ENCODE measurements around the gene ZC3H7A. TPM values are rescaled to one million over a fixed set of nuclear protein-coding genes. Genes with fewer than 3 reads are reported as not detected.
"Not testable (repeated sequence)": the region's sequence is repeated elsewhere in the genome, so short reads cannot be mapped to it uniquely, and the experiment has no call there.

The ZC3H7A gene
- total RNA-seq, 2 donors from 2014 or later, result 114 to 136 TPM

GRCh38 chr16:11823645-11824044 is 26.6 kb upstream of the ZC3H7A start:
- H3K4me3 Mint-ChIP-seq; H3K27me3 Mint-ChIP-seq; DNase-seq (ENCODE audit: low spot score); ATAC-seq; H3K27ac Mint-ChIP-seq; H3K36me3 Mint-ChIP-seq; H3K4me1 Mint-ChIP-seq (ENCODE audit: low read depth in 2 of 2); H3K9me3 Mint-ChIP-seq: not testable (repeated sequence)

GRCh38 chr16:11819798-11820197 is 22.7 kb upstream of the ZC3H7A start:
- Mint-ChIP-seq H3K27ac (no peak overlapping the region), H3K36me3 (no peaks in the 10 kb centered on the region), H3K4me3 (no peak overlapping the region), H3K27me3 (no peaks in the 10 kb centered on the region), H3K4me1 (ENCODE audit: low read depth in 2 of 2) (no peaks in the 10 kb centered on the region), H3K9me3 (no peaks in the 10 kb centered on the region)
- no peak for DNase-seq (ENCODE audit: low spot score)
- ATAC-seq, result no peak

DNA sequence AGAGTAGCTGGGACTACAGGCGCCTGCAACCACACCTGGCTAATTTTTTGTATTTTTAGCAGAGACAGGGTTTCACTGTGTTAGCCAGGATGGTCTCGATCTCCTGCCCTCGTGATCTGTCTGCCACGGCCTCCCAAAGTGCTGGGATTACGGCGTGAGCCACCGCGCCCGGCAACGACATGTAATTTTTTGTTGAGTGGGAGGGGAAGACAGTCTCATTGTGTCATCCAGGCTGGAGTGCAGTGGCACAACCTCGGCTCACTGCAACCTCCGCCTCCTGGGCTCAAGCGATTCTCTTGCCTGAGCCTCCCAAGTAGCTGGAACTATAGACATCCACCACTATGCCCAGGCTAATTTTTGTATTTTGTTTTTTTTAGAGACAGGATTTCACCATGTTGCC is 21.9 kb upstream of the ZC3H7A start:
- H3K36me3 Mint-ChIP-seq; H3K4me3 Mint-ChIP-seq; DNase-seq (ENCODE audit: low spot score); H3K27me3 Mint-ChIP-seq; H3K27ac Mint-ChIP-seq; ATAC-seq; H3K9me3 Mint-ChIP-seq; H3K4me1 Mint-ChIP-seq (ENCODE audit: low read depth in 2 of 2): not testable (repeated sequence)

DNA sequence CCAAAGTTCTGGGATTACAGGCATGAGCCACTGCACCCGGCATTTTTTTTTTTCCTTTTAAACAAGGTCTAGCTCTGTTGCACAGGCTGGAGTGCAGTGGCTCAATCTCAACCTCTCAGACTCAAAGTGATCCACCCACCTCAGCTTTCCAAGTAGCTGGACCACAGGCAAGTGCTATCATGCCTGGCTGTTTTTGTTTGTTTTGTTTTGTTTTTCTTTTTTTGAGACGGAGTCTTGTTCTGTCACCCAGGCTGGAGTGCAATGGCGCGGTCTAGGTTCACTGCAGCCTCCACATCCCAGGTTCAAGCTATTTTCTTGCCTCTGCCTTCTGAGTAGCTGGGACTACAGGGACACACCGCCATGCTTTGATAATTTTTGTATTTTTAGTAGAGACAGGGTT is 19.1 kb upstream of the ZC3H7A start:
- no peaks in the 10 kb centered on the region for H3K27me3 Mint-ChIP-seq
- no peak overlapping the region for H3K4me3 Mint-ChIP-seq
- H3K9me3 Mint-ChIP-seq, result no peaks in the 10 kb centered on the region
- DNase-seq (ENCODE audit: low spot score), result no peak
- no peak overlapping the region for H3K27ac Mint-ChIP-seq
- ATAC-seq, result no peak
- H3K4me1 Mint-ChIP-seq (ENCODE audit: low read depth in 2 of 2), result peaks cover 0 to 6% of the 10 kb centered on the region in 2 donors
- no peaks in the 10 kb centered on the region for H3K36me3 Mint-ChIP-seq

DNA sequence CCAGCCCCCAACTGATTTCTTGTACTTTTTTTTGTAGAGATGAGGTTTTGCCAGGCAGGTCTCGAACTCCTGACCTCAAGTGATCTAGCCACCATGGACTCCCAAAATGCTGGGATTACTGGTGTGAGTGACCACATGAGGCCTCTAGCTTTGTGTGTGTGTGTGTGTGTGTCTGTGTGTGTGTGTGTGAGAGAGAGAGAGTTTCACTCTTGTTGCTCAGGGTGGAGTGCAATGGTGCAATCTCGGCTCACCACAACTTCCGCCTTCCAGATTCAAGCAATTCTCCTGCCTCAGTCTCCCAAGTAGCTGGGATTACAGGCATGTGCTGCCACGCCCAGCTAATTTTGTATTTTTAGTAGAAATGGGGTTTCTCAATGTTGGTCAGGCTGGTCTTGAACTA is 17.7 kb upstream of the ZC3H7A start:
- peaks cover 7 to 13% of the 10 kb centered on the region in 2 donors for H3K4me1 Mint-ChIP-seq (ENCODE audit: low read depth in 2 of 2)
- not testable (repeated sequence) for H3K9me3 Mint-ChIP-seq, H3K27ac Mint-ChIP-seq

DNA sequence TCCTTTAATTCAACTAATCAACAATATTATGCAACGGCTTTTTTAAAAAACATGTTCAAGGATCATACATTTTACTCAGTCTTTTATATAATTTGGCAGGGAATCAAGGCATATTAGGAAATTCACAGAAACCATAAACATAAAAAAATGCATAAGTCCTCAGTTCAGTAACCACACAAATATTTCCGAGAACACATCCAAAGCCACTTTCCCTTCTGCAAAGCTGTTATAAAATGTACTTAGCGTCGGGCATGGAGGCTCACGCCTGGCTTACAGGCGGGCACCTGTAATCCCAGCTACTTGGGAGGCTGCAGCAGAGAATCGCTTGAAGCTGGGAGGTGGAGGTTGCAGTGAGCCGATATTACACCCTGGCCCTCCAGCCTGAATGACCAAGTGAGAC is 9.7 kb upstream of the ZC3H7A start:
- Mint-ChIP-seq H3K4me3 (no peak overlapping the region), H3K27me3 (no peaks in the 10 kb centered on the region), H3K4me1 (ENCODE audit: low read depth in 2 of 2) (peaks cover 12 to 15% of the 10 kb centered on the region in 2 donors), H3K36me3 (no peaks in the 10 kb centered on the region), H3K27ac (no peak overlapping the region), H3K9me3 (no peaks in the 10 kb centered on the region)
- ATAC-seq, result no peak
- peak; percentile 18 for DNase-seq (ENCODE audit: low spot score)

More for the DNA sequence above, 17.7 kb upstream of the ZC3H7A start:
- not testable (repeated sequence) for H3K27me3 Mint-ChIP-seq; H3K4me3 Mint-ChIP-seq; DNase-seq (ENCODE audit: low spot score); H3K36me3 Mint-ChIP-seq; ATAC-seq

- Mint-ChIP-seq H3K9me3 (no peaks in the 10 kb centered on the region), H3K4me3 (no peak overlapping the region), H3K4me1 (ENCODE audit: low read depth in 2 of 2) (peaks cover 17 to 21% of the 10 kb centered on the region in 2 donors), H3K36me3 (no peaks in the 10 kb centered on the region), H3K27ac (no peak overlapping the region), H3K27me3 (no peaks in the 10 kb centered on the region)
- ATAC-seq (no peak), DNase-seq (ENCODE audit: low spot score) (no peak)
These were observed 8.5 kb upstream of the ZC3H7A start for GRCh38 chr16:11805556-11805955.

DNA sequence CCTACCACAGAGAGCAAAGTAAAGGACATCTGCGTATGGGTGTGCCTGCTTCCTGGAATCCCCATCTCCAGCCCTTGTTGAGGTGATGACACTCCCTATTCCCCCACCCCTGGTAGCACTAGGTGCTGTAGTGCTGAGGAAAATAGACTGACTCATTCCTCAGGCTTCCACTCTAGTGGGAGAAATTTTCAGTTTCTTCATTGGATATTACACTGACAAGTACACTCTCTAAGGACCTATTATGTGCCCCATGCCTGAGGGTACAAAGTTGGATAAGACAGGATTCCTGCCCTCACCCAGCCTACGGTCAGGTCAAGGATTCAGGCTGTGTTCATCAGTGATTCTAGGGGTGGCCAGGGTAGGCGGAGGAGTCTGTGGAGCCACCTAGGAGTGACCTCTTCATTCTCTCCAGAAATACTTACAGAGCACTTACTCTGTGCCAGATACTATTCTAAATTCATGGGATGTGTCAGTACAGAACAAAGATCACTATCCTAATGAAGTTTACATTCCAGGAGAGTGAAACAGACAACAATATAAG is 4.5 kb upstream of the ZC3H7A start:
- no peaks in the 10 kb centered on the region for H3K9me3 Mint-ChIP-seq
- H3K4me1 Mint-ChIP-seq (ENCODE audit: low read depth in 2 of 2), result peaks cover 37 to 40% of the 10 kb centered on the region in 2 donors
- ATAC-seq, result no peak
- H3K27ac Mint-ChIP-seq, result peak overlapping the region in 1 of 2 donors; percentile 23
- H3K4me3 Mint-ChIP-seq, result no peak overlapping the region
- no peaks in the 10 kb centered on the region for H3K27me3 Mint-ChIP-seq
- H3K36me3 Mint-ChIP-seq, result peaks cover 6% of the 10 kb centered on the region
- no peak for DNase-seq (ENCODE audit: low spot score)

DNA sequence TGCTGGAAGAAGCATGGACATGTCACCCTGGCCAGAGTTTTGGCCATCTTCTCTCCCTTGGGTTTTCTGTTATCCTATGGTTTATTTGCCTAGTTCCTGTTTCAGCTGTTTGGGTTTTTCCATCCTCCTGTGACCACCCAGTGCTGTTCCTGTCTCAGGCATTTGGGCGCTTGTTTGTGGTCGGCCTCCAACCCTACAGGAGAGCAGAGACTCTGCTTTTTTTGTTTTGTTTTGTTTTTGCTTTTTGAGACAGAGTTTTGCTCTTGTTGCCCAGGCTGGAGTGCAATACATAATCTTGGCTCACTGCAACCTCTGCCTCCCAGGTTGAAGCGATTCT is 3.3 kb upstream of the ZC3H7A start:
- peak overlapping the region; percentile 100 for H3K4me3 Mint-ChIP-seq
- no peaks in the 10 kb centered on the region for H3K27me3 Mint-ChIP-seq
- no peak for ATAC-seq
- no peaks in the 10 kb centered on the region for H3K9me3 Mint-ChIP-seq
- DNase-seq (ENCODE audit: low spot score), result no peak
- H3K4me1 Mint-ChIP-seq (ENCODE audit: low read depth in 2 of 2), result peaks cover 40 to 46% of the 10 kb centered on the region in 2 donors
- H3K36me3 Mint-ChIP-seq, result peaks cover 10% of the 10 kb centered on the region
- peak overlapping the region; percentile 98 to 100 for H3K27ac Mint-ChIP-seq

GRCh38 chr16:11799509-11800381 is 2.7 kb upstream of the ZC3H7A start:
- no peak for ATAC-seq
- no peak for DNase-seq (ENCODE audit: low spot score)
- H3K36me3 Mint-ChIP-seq, result peaks cover 16% of the 10 kb centered on the region
- no peaks in the 10 kb centered on the region for H3K27me3 Mint-ChIP-seq
- no peaks in the 10 kb centered on the region for H3K9me3 Mint-ChIP-seq
- H3K4me3 Mint-ChIP-seq, result peak overlapping the region; percentile 100
- H3K27ac Mint-ChIP-seq, result peak overlapping the region; percentile 98 to 100
- peaks cover 45 to 52% of the 10 kb centered on the region in 2 donors for H3K4me1 Mint-ChIP-seq (ENCODE audit: low read depth in 2 of 2)

- Mint-ChIP-seq H3K4me1 (ENCODE audit: low read depth in 2 of 2) (peaks cover 53 to 59% of the 10 kb centered on the region in 2 donors), H3K4me3 (peak overlapping the region; percentile 100), H3K27me3 (no peaks in the 10 kb centered on the region), H3K9me3 (no peaks in the 10 kb centered on the region), H3K27ac (peak overlapping the region; percentile 98 to 100), H3K36me3 (peaks cover 23% of the 10 kb centered on the region)
- ATAC-seq (no peak), DNase-seq (ENCODE audit: low spot score) (no peak)
These were observed 1.9 kb upstream of the ZC3H7A start for GRCh38 chr16:11799017-11799381.

DNA sequence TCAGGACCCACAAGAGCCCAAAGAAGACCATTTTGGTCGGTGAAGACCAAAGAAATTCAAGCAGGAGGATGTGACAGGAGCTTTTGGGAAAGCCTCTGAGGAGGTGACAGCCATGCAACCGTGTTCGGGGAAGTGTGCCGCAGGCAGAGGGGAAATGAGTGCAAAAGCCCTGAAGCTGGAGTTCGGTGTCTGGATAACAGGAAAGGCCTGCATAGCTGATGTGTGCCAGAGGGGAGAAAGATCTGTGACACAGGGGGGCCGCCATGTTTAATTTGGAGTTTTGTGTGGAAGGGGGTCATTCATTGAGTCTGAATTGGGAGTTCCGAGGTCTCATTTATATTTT is 870 bp upstream of the ZC3H7A start:
- H3K4me3 Mint-ChIP-seq, result peak overlapping the region; percentile 100
- H3K36me3 Mint-ChIP-seq, result peaks cover 23% of the 10 kb centered on the region
- no peaks in the 10 kb centered on the region for H3K27me3 Mint-ChIP-seq
- H3K9me3 Mint-ChIP-seq, result no peaks in the 10 kb centered on the region
- DNase-seq (ENCODE audit: low spot score), result no peak
- H3K4me1 Mint-ChIP-seq (ENCODE audit: low read depth in 2 of 2), result peaks cover 57 to 66% of the 10 kb centered on the region in 2 donors
- peak overlapping the region; percentile 98 to 100 for H3K27ac Mint-ChIP-seq
- ATAC-seq, result no peak

DNA sequence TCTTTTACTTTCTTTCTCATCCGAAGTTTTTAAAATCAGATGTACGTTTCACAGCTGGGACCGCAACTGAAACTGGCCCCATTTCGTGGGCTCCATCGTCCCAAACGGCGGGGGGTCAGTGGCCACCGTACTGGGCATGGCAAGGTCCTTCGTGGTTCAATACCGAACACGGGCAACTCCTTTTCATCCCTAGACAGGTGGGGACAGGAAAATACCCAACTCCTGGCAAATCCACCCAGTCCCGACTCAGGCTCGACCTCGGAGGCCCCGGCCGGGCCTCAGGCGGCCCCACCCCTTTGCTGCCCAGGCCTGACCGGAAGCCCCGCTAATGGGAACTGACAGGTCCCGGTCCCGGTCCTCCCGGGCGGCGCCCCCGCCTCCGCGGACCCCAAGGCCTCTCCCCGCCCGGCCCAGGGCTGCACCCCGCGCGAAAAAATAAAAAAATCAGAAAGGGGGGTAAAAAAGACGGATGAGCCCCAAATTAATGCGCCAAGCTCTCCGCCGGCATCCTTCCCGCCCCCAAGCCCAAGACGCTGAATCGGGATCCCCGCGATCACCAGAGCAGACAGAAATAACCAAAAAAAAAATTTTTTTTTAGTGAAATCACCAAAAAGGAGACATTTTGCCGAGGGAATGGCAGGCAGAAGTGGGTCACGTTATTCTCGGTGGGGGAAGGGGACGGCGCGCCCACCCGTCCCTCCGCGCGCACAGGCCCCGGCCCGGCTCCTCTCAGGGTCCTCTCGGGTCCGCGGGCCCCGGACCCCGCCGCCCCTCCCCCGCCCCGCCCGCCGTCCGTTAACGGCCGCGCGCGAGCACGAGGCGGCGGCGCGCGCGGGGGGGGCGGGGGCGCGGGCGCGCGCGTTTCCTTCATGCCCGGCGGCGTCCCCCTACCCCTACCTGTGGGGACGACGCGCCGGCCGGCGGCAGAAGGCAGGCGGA is 562 bp downstream of the ZC3H7A start:
- DNase-seq (ENCODE audit: low spot score), result peak; percentile 80
- peak; percentile 12 to 19 for ATAC-seq
- H3K27me3 Mint-ChIP-seq, result no peaks in the 10 kb centered on the region
- peak overlapping the region; percentile 100 for H3K4me3 Mint-ChIP-seq
- H3K27ac Mint-ChIP-seq, result peak overlapping the region; percentile 91 to 100
- H3K4me1 Mint-ChIP-seq (ENCODE audit: low read depth in 2 of 2), result peaks cover 62 to 75% of the 10 kb centered on the region in 2 donors
- peaks cover 24% of the 10 kb centered on the region for H3K36me3 Mint-ChIP-seq
- no peaks in the 10 kb centered on the region for H3K9me3 Mint-ChIP-seq

- H3K36me3 Mint-ChIP-seq, result peaks cover 29% of the 10 kb centered on the region
- no peaks in the 10 kb centered on the region for H3K27me3 Mint-ChIP-seq
- no peak for DNase-seq (ENCODE audit: low spot score)
- peaks cover 65 to 77% of the 10 kb centered on the region in 2 donors for H3K4me1 Mint-ChIP-seq (ENCODE audit: low read depth in 2 of 2)
- H3K4me3 Mint-ChIP-seq, result peak overlapping the region; percentile 84
- no peak for ATAC-seq
- H3K9me3 Mint-ChIP-seq, result no peaks in the 10 kb centered on the region
- H3K27ac Mint-ChIP-seq, result peak overlapping the region; percentile 91 to 100
These were observed 1.2 kb downstream of the ZC3H7A start for GRCh38 chr16:11795887-11796226.

All from natural killer cell treated with Interleukin-12 subunit alpha and Interleukin-12 subunit beta and Interleukin-15 and Interleukin-18, amount 100 ng/mL, for 72 hours (primary cell).